Stomach (tissue), 4 donors: ENCODE results near the gene FOXL1.

ENCODE experiments used
- POLR2AphosphoS5 ChIP-seq, 3 donors: sonication (generic); formaldehyde crosslinking; IDR thresholded peaks; one replicate each; pipeline ENCODE4 v1.6.1; 2016; ENCODE audit warnings: antibody characterized with exemption in 3 of 3
- TF ChIP-seq, protein P1 (sequence below), 7 experiments: fragments of 450-650 bp in 4 of 7; fragments of 200-600 bp in 3 of 7; sonication (generic) in 3 of 7; IDR thresholded peaks; one replicate each; pipeline ENCODE4 v1.5.1; 2016 to 2019; ENCODE audit warnings: antibody characterized with exemption in 7 of 7, control low read depth in 2 of 7, mild to moderate bottlenecking in 1 of 7

DNA sequence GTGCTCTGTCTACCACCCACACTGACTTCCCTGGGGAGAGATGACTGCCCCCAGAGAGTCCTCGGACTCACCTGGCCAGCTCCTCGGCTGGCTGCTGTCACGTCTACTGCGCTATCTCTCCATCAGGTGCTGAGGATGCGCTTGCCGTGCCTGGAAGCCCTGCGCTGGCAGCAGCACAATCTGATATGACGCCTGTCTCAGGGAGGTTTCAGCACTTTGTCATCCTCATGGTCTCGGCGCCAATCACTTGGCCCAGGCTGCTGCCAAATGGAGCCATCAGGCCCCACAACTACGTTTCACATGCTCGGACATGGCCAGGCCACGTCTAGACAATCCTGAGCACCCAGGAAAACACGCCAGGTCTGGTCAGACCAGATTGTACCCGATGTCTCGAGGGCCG is 46.7 kb downstream of the FOXL1 start:
- TF ChIP-seq, protein P1, sequence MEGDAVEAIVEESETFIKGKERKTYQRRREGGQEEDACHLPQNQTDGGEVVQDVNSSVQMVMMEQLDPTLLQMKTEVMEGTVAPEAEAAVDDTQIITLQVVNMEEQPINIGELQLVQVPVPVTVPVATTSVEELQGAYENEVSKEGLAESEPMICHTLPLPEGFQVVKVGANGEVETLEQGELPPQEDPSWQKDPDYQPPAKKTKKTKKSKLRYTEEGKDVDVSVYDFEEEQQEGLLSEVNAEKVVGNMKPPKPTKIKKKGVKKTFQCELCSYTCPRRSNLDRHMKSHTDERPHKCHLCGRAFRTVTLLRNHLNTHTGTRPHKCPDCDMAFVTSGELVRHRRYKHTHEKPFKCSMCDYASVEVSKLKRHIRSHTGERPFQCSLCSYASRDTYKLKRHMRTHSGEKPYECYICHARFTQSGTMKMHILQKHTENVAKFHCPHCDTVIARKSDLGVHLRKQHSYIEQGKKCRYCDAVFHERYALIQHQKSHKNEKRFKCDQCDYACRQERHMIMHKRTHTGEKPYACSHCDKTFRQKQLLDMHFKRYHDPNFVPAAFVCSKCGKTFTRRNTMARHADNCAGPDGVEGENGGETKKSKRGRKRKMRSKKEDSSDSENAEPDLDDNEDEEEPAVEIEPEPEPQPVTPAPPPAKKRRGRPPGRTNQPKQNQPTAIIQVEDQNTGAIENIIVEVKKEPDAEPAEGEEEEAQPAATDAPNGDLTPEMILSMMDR (IDR thresholded peaks at IDR 0.05): no peak
- no peak for TF ChIP-seq POLR2AphosphoS5 (IDR thresholded peaks at IDR 0.05)
